Gastroesophageal sphincter (tissue), 4 donors: Measurements from ENCODE around the gene CEP250. TPM values are rescaled to one million over a fixed set of nuclear protein-coding genes. Genes with fewer than 3 reads are reported as not detected.
"Not testable (repeated sequence)": the region's sequence is repeated elsewhere in the genome, so short reads cannot be mapped to it uniquely, and the experiment has no call there.

Experiments used
- ATAC-seq: fragments of 150-250 bp; one replicate; pipeline ENCODE4 v1.9.1; 2016; ENCODE audit warnings: mild to moderate bottlenecking, moderate library complexity
- H3K27ac ChIP-seq, 4 donors: fragments of 200-600 bp; sonication (generic) in 3 of 4; 1 replicate in 3 of 4; 2 replicates in 1 of 4; pipeline ENCODE4 v1.5.1; 2016 to 2019
- H3K27me3 ChIP-seq: fragments of 200-600 bp; sonication (generic); one replicate; pipeline ENCODE4 v1.5.1; 2019
- H3K36me3 ChIP-seq, 2 donors: fragments of 200-600 bp; sonication (generic); one replicate each; pipeline ENCODE4 v1.5.1; 2019; ENCODE audit warnings: control low read depth in 1 of 2
- H3K4me1 ChIP-seq, 3 donors: fragments of 200-600 bp; sonication (generic); 1 replicate in 2 of 3; 2 replicates in 1 of 3; pipeline ENCODE4 v1.5.1; 2016 to 2019; ENCODE audit warnings: control low read depth in 2 of 3
- H3K4me3 ChIP-seq, 2 donors: fragments of 200-600 bp; sonication (generic); one replicate each; pipeline ENCODE4 v1.5.1; 2019; ENCODE audit warnings: mild to moderate bottlenecking in 1 of 2, moderate library complexity in 1 of 2
- H3K9me3 ChIP-seq, 3 donors: fragments of 200-600 bp; sonication (generic); one replicate each; pipeline ENCODE4 v1.5.1; 2017 to 2019; ENCODE audit warnings: control low read depth in 2 of 3
- CTCF ChIP-seq, 4 experiments: fragments of 200-600 bp in 2 of 4; fragments of 450-650 bp in 2 of 4; sonication (generic) in 1 of 4; IDR thresholded peaks; one replicate each; pipeline ENCODE4 v1.5.1; 2017 to 2019; ENCODE audit warnings: antibody characterized with exemption in 4 of 4, mild to moderate bottlenecking in 2 of 4, moderate library complexity in 2 of 4
- EP300 ChIP-seq: sonication (generic); formaldehyde crosslinking; IDR thresholded peaks from one replicate; pipeline ENCODE4 v1.6.1; 2017; ENCODE audit warnings: antibody characterized with exemption, mild to moderate bottlenecking
- POLR2A ChIP-seq, 2 donors: fragments of 450-650 bp; IDR thresholded peaks; one replicate each; pipeline ENCODE4 v1.6.1; 2017; ENCODE audit warnings: antibody characterized with exemption in 2 of 2, mild to moderate bottlenecking in 2 of 2, moderate library complexity in 1 of 2
- POLR2AphosphoS5 ChIP-seq: sonication (generic); formaldehyde crosslinking; IDR thresholded peaks from one replicate; pipeline ENCODE4 v1.6.1; 2017; ENCODE audit warnings: antibody characterized with exemption
- WGBS, 2 donors: methylation state at CpG; one replicate each; pipeline ENCODE4 v1.1.5; 2018; ENCODE audit warnings: low coverage in 1 of 2; 5-methylcytosine and 5-hydroxymethylcytosine counted together
- total RNA-seq, 4 donors: library from RNA; depleted of rRNA; stranded (reverse); fragments of >200 nt; gene quantifications; one replicate each; pipeline ENCODE4 v1.1.0, GENCODE V29; 2016

The CEP250 gene
- total RNA-seq, 4 donors from 2014 or later: 22.6 to 37.9 (median 30.9) TPM

GRCh38 chr20:35444226-35444625 lies 11.2 kb upstream of the CEP250 start:
- 50 to 78% methylated on average over 2 of the region's 2 CpGs for WGBS, 2 donors
- Histone ChIP-seq H3K4me1 (peaks cover 0 to 13% (median 0%) of the 10 kb centered on the region in 3 donors), H3K9me3 (no peaks in the 10 kb centered on the region), H3K27ac (no peak overlapping the region), H3K27me3 (peaks cover 5% of the 10 kb centered on the region), H3K4me3 (no peak overlapping the region), H3K36me3 (no peaks in the 10 kb centered on the region)
- TF ChIP-seq POLR2AphosphoS5 (no peak), EP300 (no peak), CTCF (IDR thresholded peaks at IDR 0.05) (no peak), POLR2A (IDR thresholded peaks at IDR 0.05) (no peak)
- ATAC-seq: no peak

GRCh38 chr20:35446356-35447078 lies 8.9 kb upstream of the CEP250 start:
- peaks cover 5% of the 10 kb centered on the region for H3K27me3 ChIP-seq
- no peaks in the 10 kb centered on the region for H3K36me3 ChIP-seq
- TF ChIP-seq EP300 (no peak), POLR2A (IDR thresholded peaks at IDR 0.05) (no peak), POLR2AphosphoS5 (no peak), CTCF (IDR thresholded peaks at IDR 0.05) (no peak)
- H3K4me3 ChIP-seq: peak overlapping the region; percentile 27 to 44
- ATAC-seq: no peak
- H3K27ac ChIP-seq: no peak overlapping the region
- WGBS, 2 donors: 52 to 63% methylated on average over 8 to 11 of the region's 11 CpGs
- peaks cover 0 to 10% (median 0%) of the 10 kb centered on the region in 3 donors for H3K4me1 ChIP-seq
- no peaks in the 10 kb centered on the region for H3K9me3 ChIP-seq

- TF ChIP-seq POLR2AphosphoS5: no peak
- no peak for TF ChIP-seq EP300
- peak in 3 of 4 experiments; percentile 82 to 97 (median 88) for TF ChIP-seq CTCF (IDR thresholded peaks at IDR 0.05)
- TF ChIP-seq POLR2A (IDR thresholded peaks at IDR 0.05): no peak
- Histone ChIP-seq H3K4me3 (peak overlapping the region; percentile 27 to 44), H3K36me3 (no peaks in the 10 kb centered on the region), H3K27ac (no peak overlapping the region), H3K27me3 (peaks cover 5% of the 10 kb centered on the region), H3K4me1 (peaks cover 0 to 10% (median 0%) of the 10 kb centered on the region in 3 donors), H3K9me3 (no peaks in the 10 kb centered on the region)
- ATAC-seq: peak; percentile 83
- 0 to 1% methylated on average over 4 to 11 of the region's 11 CpGs for WGBS, 2 donors
Measured at GRCh38 chr20:35447082-35447789, 8.2 kb upstream of the CEP250 start.

GRCh38 chr20:35448788-35449373 lies 6.5 kb upstream of the CEP250 start:
- no peaks in the 10 kb centered on the region for H3K36me3 ChIP-seq
- H3K4me3 ChIP-seq: no peak overlapping the region
- H3K9me3 ChIP-seq: no peaks in the 10 kb centered on the region
- H3K27me3 ChIP-seq: peaks cover 5% of the 10 kb centered on the region
- 87 to 94% methylated on average over 3 of the region's 5 CpGs for WGBS, 2 donors
- no peak overlapping the region for H3K27ac ChIP-seq
- TF ChIP-seq EP300 (no peak), CTCF (IDR thresholded peaks at IDR 0.05) (no peak), POLR2A (IDR thresholded peaks at IDR 0.05) (no peak), POLR2AphosphoS5 (no peak)
- no peak for ATAC-seq
- H3K4me1 ChIP-seq: peaks cover 0 to 12% (median 0%) of the 10 kb centered on the region in 3 donors

GRCh38 chr20:35449855-35450254 lies 5.5 kb upstream of the CEP250 start:
- not testable (repeated sequence) for ATAC-seq, H3K9me3 ChIP-seq, H3K4me3 ChIP-seq, H3K27me3 ChIP-seq, H3K36me3 ChIP-seq, H3K27ac ChIP-seq
- WGBS, 2 donors: 78 to 100% methylated on average over 1 to 13 of the region's 13 CpGs
- H3K4me1 ChIP-seq: peaks cover 0 to 17% (median 0%) of the 10 kb centered on the region in 3 donors
